ENCODE results near the gene SPRN. TPM values are rescaled to one million over a fixed set of nuclear protein-coding genes. Genes with fewer than 3 reads are reported as not detected.
A peak's percentile ranks its signal among the peaks of the same experiment; 100 is the strongest.
"Not testable (repeated sequence)": the region's sequence is repeated elsewhere in the genome, so short reads cannot be mapped to it uniquely, and the experiment has no call there.

The SPRN gene
- total and polyA plus RNA-seq, 8 donors: 0.52 to 6.4 (median 3.3) TPM; not detected in 1

GRCh38 chr10:133388236-133388972 is 36.0 kb downstream of the SPRN start:
- peak overlapping the region in 1 of 2 donors; percentile 60 for H3K27ac ChIP-seq
- intact Hi-C loops (cut with DNase I): no loop called here
- H3K4me3 ChIP-seq: no peak overlapping the region

GRCh38 chr10:133386951-133387350 is 37.5 kb downstream of the SPRN start:
- ATAC-seq; intact Hi-C loops (cut with DNase I); H3K36me3 ChIP-seq: not testable (repeated sequence)

More at GRCh38 chr10:133388236-133388972, 36.0 kb downstream of the SPRN start:
- Histone ChIP-seq H3K9me3 (no peaks in the 10 kb centered on the region), H3K27me3 (no peaks in the 10 kb centered on the region), H3K4me1 (peaks cover 0 to 11% of the 10 kb centered on the region in 2 donors), H3K36me3 (peaks cover 0 to 6% of the 10 kb centered on the region in 2 donors)
- ATAC-seq (no peak), DNase-seq (no peak)
- TF ChIP-seq CTCF (IDR thresholded peaks at IDR 0.05): no peak

GRCh38 chr10:133385214-133385613 is 39.2 kb downstream of the SPRN start:
- H3K4me3 ChIP-seq: no peak overlapping the region
- peak in 2 of 4 donors; percentile 13 to 50 for DNase-seq
- no peaks in the 10 kb centered on the region for H3K9me3 ChIP-seq
- no peak for TF ChIP-seq CTCF (IDR thresholded peaks at IDR 0.05)
- peaks cover 0 to 6% of the 10 kb centered on the region in 2 donors for H3K36me3 ChIP-seq
- peaks cover 0 to 4% of the 10 kb centered on the region in 2 donors for H3K27me3 ChIP-seq
- H3K27ac ChIP-seq: no peak overlapping the region
- no peak for ATAC-seq
- intact Hi-C loops (cut with DNase I): no loop called here
- peaks cover 0 to 12% of the 10 kb centered on the region in 2 donors for H3K4me1 ChIP-seq

More at GRCh38 chr10:133386951-133387350, 37.5 kb downstream of the SPRN start:
- not testable (repeated sequence) for H3K27me3 ChIP-seq, H3K27ac ChIP-seq, H3K9me3 ChIP-seq, DNase-seq, H3K4me1 ChIP-seq, H3K4me3 ChIP-seq

- Histone ChIP-seq H3K9me3 (no peaks in the 10 kb centered on the region), H3K4me1 (peaks cover 0 to 14% of the 10 kb centered on the region in 2 donors), H3K4me3 (no peak overlapping the region), H3K27ac (no peak overlapping the region), H3K36me3 (peaks cover 0 to 1% of the 10 kb centered on the region in 2 donors), H3K27me3 (peaks cover 0 to 15% of the 10 kb centered on the region in 2 donors)
- TF ChIP-seq CTCF (IDR thresholded peaks at IDR 0.05): no peak
- intact Hi-C loops (cut with DNase I): no loop called here
- ATAC-seq: no peak
- peak in 2 of 4 donors; percentile 24 to 40 for DNase-seq
Observed at GRCh38 chr10:133384071-133384470, 40.4 kb downstream of the SPRN start.

GRCh38 chr10:133383551-133383950 is 40.9 kb downstream of the SPRN start:
- Histone ChIP-seq H3K4me1 (peaks cover 0 to 15% of the 10 kb centered on the region in 2 donors), H3K27ac (no peak overlapping the region), H3K36me3 (no peaks in the 10 kb centered on the region), H3K4me3 (no peak overlapping the region), H3K9me3 (no peaks in the 10 kb centered on the region), H3K27me3 (peaks cover 0 to 16% of the 10 kb centered on the region in 2 donors)
- no peak for TF ChIP-seq CTCF (IDR thresholded peaks at IDR 0.05)
- no peak for ATAC-seq
- intact Hi-C loops (cut with DNase I): no loop called here
- no peak for DNase-seq

All from left lung (tissue), 10 donors.